Fibroblast of lung (primary cell): ENCODE data around the gene COL26A1. TPM values are rescaled to one million over a fixed set of nuclear protein-coding genes. Genes with fewer than 3 reads are reported as not detected.

Experiments
- DNase-seq, 2 donors: peaks; one replicate each; pipeline versions ENCODE4 v3.0.0 to v3.0.0-alpha.2; 2010; ENCODE audit warnings: low read depth in 2 of 2
- H2AFZ ChIP-seq: 2 replicates; pipeline ENCODE4 v1.5.1; 2012; ENCODE audit warnings: low read length, control low read depth, inconsistent platforms
- H3K27ac ChIP-seq: 2 replicates; pipeline ENCODE4 v1.5.1; 2011; ENCODE audit warnings: low read length, control low read depth; ENCODE audit not compliant: insufficient read depth
- H3K27me3 ChIP-seq: 2 replicates; pipeline ENCODE4 v1.5.1; 2011; ENCODE audit warnings: mild to moderate bottlenecking, low read length; ENCODE audit not compliant: control insufficient read depth, insufficient read depth
- H3K36me3 ChIP-seq: 2 replicates; pipeline ENCODE4 v1.5.1; 2011; ENCODE audit warnings: low read length; ENCODE audit not compliant: control insufficient read depth, insufficient read depth
- H3K4me1 ChIP-seq: 2 replicates; pipeline ENCODE4 v1.5.1; 2011; ENCODE audit warnings: low read length; ENCODE audit not compliant: control insufficient read depth, insufficient read depth; ENCODE audit errors: extremely low read depth
- H3K4me2 ChIP-seq: 2 replicates; pipeline ENCODE4 v1.5.1; 2011; ENCODE audit warnings: low read length, control low read depth; ENCODE audit not compliant: insufficient read depth; ENCODE audit errors: extremely low read depth
- H3K4me3 ChIP-seq, 4 experiments: fragments of 200-600 bp in 1 of 4; sonication (generic) in 1 of 4; replicated peaks in 1 of 4; 2 replicates each; pipeline ENCODE4 v1.5.1; 2011 to 2016; ENCODE audit warnings: low read length in 4 of 4, low read depth in 3 of 4, mild to moderate bottlenecking in 3 of 4, control low read depth in 2 of 4, inconsistent platforms in 1 of 4, mixed read lengths in 1 of 4; ENCODE audit not compliant: insufficient read depth in 1 of 4; ENCODE audit errors: control extremely low read depth in 1 of 4
- H3K79me2 ChIP-seq: 2 replicates; pipeline ENCODE4 v1.5.1; 2012; ENCODE audit warnings: mild to moderate bottlenecking, low read length, inconsistent platforms; ENCODE audit not compliant: control insufficient read depth, insufficient read depth
- H3K9ac ChIP-seq: 2 replicates; pipeline ENCODE4 v1.5.1; 2011; ENCODE audit warnings: mild to moderate bottlenecking, low read length, control low read depth; ENCODE audit not compliant: insufficient read depth
- H3K9me3 ChIP-seq: 2 replicates; pipeline ENCODE4 v1.5.1; 2012; ENCODE audit warnings: low read depth, low read length; ENCODE audit not compliant: control insufficient read depth, insufficient read depth
- H4K20me1 ChIP-seq: 2 replicates; pipeline ENCODE4 v1.5.1; 2011; ENCODE audit warnings: low read length; ENCODE audit not compliant: control insufficient read depth, insufficient read depth; ENCODE audit errors: extremely low read depth
- EZH2 ChIP-seq: IDR thresholded peaks from 2 replicates; pipeline ENCODE4 v1.5.1; 2012; ENCODE audit warnings: low read length, control low read depth, mild to moderate bottlenecking; ENCODE audit errors: missing control alignments
- polyA plus RNA-seq, 2 donors: library from polyadenylated mRNA; depleted of rRNA in 1 of 2; stranded (reverse) in 1 of 2; unstranded in 1 of 2; fragments of >200 nt; gene quantifications; 2 replicates each; pipeline ENCODE4 v1.2.1, GENCODE V29; 2011 to 2012; ENCODE audit warnings: missing spikeins in 1 of 2
- total RNA-seq: library from RNA; depleted of rRNA; stranded (reverse); fragments of >200 nt; gene quantifications from 2 replicates; pipeline ENCODE4 v1.2.1, GENCODE V29; 2014
- TF ChIP-seq, protein P1 (sequence below), 2 donors: IDR thresholded peaks in 1 of 2; conservative IDR thresholded peaks in 1 of 2; 1 replicate in 1 of 2; 2 replicates in 1 of 2; pipeline ENCODE4 v1.5.1; 2011 to 2012; ENCODE audit warnings: low read length in 2 of 2, control low read depth in 1 of 2, inconsistent platforms in 1 of 2, low read depth in 1 of 2, mild to moderate bottlenecking in 1 of 2

COL26A1 gene
- total and polyA plus RNA-seq, 2 donors (not counting 1 experiment from before 2014, with no cell fraction given): 0.06 TPM; not detected in 1

DNA sequence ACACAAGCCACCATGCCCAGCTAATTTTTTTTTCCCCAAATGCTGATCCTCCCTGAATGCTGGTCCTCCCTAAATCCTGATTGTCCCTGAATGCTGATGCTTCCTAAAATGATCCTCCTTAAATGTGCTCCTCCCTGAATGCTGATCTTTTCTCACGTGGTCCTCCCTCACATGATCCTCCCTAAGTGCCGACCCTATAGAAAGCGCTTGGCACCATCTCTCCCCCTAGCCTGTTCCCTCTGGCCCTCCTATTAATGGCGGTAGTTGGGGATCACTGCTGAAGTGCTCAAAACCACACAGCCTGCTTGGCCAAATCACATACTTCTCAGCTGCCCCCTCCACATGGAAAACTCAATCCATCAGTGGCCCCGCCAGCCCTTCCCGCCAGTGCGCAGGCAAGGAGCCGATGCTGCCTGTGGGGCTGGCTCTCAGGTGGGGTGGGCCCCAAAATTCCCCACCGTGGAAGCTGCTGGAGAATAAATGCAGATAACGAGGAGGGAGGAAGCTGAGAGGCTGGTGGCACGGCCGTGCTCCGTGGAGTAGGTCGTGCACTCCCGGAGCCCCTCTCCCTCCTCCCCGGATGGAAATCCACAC, 42.9 kb downstream of the COL26A1 start:
- Histone ChIP-seq H3K36me3 (no peaks in the 10 kb centered on the region), H2AFZ (no peak overlapping the region), H3K27me3 (peaks cover 7% of the 10 kb centered on the region), H3K79me2 (no peaks in the 10 kb centered on the region), H4K20me1 (no peaks in the 10 kb centered on the region), H3K9me3 (no peaks in the 10 kb centered on the region), H3K27ac (no peak overlapping the region), H3K4me2 (no peak overlapping the region), H3K9ac (no peak overlapping the region), H3K4me3 (no peak overlapping the region), H3K4me1 (no peaks in the 10 kb centered on the region)
- TF ChIP-seq EZH2: no peak
- TF ChIP-seq, protein P1, sequence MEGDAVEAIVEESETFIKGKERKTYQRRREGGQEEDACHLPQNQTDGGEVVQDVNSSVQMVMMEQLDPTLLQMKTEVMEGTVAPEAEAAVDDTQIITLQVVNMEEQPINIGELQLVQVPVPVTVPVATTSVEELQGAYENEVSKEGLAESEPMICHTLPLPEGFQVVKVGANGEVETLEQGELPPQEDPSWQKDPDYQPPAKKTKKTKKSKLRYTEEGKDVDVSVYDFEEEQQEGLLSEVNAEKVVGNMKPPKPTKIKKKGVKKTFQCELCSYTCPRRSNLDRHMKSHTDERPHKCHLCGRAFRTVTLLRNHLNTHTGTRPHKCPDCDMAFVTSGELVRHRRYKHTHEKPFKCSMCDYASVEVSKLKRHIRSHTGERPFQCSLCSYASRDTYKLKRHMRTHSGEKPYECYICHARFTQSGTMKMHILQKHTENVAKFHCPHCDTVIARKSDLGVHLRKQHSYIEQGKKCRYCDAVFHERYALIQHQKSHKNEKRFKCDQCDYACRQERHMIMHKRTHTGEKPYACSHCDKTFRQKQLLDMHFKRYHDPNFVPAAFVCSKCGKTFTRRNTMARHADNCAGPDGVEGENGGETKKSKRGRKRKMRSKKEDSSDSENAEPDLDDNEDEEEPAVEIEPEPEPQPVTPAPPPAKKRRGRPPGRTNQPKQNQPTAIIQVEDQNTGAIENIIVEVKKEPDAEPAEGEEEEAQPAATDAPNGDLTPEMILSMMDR (conservative IDR thresholded peaks at IDR 0.05 in 1 of 2, IDR thresholded peaks at IDR 0.05 in 1 of 2; ENCODE audit: low read depth in 1 of 2, low read length in 2 of 2): no peak
- no peak for DNase-seq

DNA sequence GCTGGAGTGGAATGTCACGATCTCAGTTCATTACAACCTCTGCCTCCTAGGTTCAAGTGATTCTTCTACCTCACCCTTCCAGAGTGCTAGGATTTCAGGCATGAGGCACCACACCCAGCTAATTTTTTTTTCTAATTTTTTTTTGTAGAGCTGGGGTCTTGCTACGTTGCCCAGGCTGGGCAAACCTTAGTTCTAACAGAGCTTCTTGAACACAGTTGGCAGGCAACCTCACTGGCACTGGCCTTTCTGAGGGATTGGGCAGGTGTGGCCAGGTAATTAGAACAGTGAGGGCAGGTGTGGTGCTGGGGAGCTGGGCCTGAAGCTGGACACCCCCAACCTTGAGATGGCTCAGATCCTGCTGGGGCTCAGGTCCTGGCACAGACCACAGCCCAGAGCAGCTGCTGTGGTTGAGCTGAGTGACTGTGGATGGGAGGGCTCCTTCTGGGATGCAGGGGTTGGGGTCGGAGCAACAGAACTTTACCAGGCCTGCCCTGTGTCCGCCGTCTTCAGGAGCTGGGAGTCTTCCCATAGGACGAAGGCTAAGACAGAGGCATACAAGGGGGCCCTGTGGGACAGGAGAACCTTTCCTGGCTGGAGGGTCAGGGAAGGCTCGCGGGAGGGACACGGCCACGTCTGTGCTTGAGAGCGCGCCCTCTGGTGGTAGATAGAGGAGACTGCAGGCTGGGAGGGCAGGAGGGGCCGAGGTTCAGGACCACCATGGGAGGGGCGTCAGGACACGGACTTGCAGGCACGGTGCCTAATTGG, 48.2 kb downstream of the COL26A1 start:
- Histone ChIP-seq H3K27me3 (no peaks in the 10 kb centered on the region), H3K4me1 (no peaks in the 10 kb centered on the region), H3K9ac (no peak overlapping the region), H3K27ac (no peak overlapping the region), H3K79me2 (no peaks in the 10 kb centered on the region), H3K4me3 (no peak overlapping the region), H3K4me2 (no peak overlapping the region), H3K36me3 (no peaks in the 10 kb centered on the region), H4K20me1 (no peaks in the 10 kb centered on the region), H2AFZ (no peak overlapping the region), H3K9me3 (no peaks in the 10 kb centered on the region)
- DNase-seq: peak in 1 of 2 donors; percentile 9
- TF ChIP-seq EZH2: no peak
- TF ChIP-seq, protein P1 (conservative IDR thresholded peaks at IDR 0.05 in 1 of 2, IDR thresholded peaks at IDR 0.05 in 1 of 2; ENCODE audit: low read depth in 1 of 2, low read length in 2 of 2): peak; percentile 62 to 88

GRCh38 chr7:101411508-101411874, 48.8 kb downstream of the COL26A1 start:
- TF ChIP-seq EZH2: no peak
- Histone ChIP-seq H3K4me1 (no peaks in the 10 kb centered on the region), H3K4me2 (no peak overlapping the region), H3K79me2 (no peaks in the 10 kb centered on the region), H2AFZ (no peak overlapping the region), H3K9ac (no peak overlapping the region), H3K36me3 (no peaks in the 10 kb centered on the region), H4K20me1 (no peaks in the 10 kb centered on the region), H3K4me3 (no peak overlapping the region), H3K27me3 (no peaks in the 10 kb centered on the region), H3K9me3 (no peaks in the 10 kb centered on the region), H3K27ac (no peak overlapping the region)
- no peak for DNase-seq
